ENCODE results near the gene ALK.

ALK gene

DNA sequence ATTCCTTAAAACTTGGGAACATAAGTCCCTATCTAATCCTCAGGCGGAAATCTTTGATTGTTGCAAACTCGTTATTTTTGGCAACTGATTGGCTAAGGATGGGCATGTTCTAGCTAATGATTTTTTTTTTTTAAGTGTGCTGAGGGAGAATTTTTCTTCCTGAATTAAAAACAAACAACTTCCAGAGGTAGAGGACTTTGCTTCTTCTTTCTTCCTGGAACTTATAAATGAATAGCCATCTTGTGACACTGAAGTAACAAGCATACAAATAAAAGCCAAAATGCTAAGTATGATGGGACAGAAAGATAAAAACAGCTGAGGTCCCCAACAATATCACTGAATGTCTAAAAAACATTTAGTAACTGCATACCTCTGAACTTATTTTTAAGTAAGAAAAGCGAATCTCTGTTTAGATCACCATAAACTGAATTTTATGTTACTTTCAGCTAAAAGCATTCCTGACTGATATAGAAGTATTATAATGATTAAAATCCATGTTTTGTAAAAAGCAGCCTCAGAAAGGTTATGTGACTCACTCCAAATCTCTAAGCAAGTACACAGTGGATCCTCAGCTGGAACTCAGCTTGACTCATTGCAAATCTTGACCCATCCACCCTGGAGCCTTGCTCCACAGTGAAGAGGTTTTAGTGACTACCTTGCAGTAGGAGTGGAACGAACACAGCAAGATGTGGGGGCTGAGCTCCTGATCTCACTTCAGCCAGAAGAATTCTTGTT lies 461.8 kb downstream of the ALK start:
- Histone ChIP-seq H3K9ac (ENCODE audit: low read length) (no peak overlapping the region), H4K20me1 (ENCODE audit: insufficient read depth, low read length) (no peaks in the 10 kb centered on the region), H3K4me2 (ENCODE audit: low read length) (no peak overlapping the region), H3K9me3 (ENCODE audit: insufficient read depth, low read length) (no peaks in the 10 kb centered on the region), H3K79me2 (ENCODE audit: low read length) (no peaks in the 10 kb centered on the region), H2AFZ (ENCODE audit: low read depth, low read length) (no peak overlapping the region), H3K4me1 (ENCODE audit: low read length) (no peaks in the 10 kb centered on the region), H3K27ac (ENCODE audit: low read length) (no peak overlapping the region), H3K36me3 (replicated peaks; ENCODE audit: low read depth, low read length) (no peaks in the 10 kb centered on the region), H3K27me3 (ENCODE audit: low read depth, low read length) (peaks cover 37% of the 10 kb centered on the region), H3K4me3 (ENCODE audit: low read length) (no peak overlapping the region)
- no peak for TF ChIP-seq EZH2phosphoT487 (IDR thresholded peaks at IDR 0.05; ENCODE audit: low read depth)
- TF ChIP-seq, protein P1, sequence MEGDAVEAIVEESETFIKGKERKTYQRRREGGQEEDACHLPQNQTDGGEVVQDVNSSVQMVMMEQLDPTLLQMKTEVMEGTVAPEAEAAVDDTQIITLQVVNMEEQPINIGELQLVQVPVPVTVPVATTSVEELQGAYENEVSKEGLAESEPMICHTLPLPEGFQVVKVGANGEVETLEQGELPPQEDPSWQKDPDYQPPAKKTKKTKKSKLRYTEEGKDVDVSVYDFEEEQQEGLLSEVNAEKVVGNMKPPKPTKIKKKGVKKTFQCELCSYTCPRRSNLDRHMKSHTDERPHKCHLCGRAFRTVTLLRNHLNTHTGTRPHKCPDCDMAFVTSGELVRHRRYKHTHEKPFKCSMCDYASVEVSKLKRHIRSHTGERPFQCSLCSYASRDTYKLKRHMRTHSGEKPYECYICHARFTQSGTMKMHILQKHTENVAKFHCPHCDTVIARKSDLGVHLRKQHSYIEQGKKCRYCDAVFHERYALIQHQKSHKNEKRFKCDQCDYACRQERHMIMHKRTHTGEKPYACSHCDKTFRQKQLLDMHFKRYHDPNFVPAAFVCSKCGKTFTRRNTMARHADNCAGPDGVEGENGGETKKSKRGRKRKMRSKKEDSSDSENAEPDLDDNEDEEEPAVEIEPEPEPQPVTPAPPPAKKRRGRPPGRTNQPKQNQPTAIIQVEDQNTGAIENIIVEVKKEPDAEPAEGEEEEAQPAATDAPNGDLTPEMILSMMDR (IDR thresholded peaks at IDR 0.05; ENCODE audit: low read depth, low read length): no peak

DNA sequence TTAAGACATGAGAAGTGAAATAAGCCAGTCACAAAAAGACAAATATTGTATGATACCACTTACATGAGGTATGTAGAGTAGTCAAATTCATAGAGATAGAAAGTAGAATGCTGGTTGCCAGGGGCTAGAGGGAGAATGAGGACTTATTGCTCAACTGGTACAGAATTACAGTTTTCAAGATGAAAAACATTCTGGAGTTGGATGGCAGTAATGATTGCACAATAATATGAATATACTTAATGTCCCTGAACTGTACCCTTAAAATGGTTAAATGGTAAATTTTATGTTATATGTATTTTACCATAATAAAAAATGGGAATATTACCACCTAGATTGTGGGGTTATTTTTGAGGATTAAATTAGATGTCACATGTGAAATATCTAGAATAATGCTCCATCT lies 465.0 kb downstream of the ALK start:
- H3K9ac ChIP-seq (ENCODE audit: low read length): no peak overlapping the region
- no peak overlapping the region for H3K4me2 ChIP-seq (ENCODE audit: low read length)
- no peak overlapping the region for H3K27ac ChIP-seq (ENCODE audit: low read length)
- H3K4me1 ChIP-seq (ENCODE audit: low read length): no peaks in the 10 kb centered on the region
- H3K36me3 ChIP-seq (replicated peaks; ENCODE audit: low read depth, low read length): no peaks in the 10 kb centered on the region
- peaks cover 27% of the 10 kb centered on the region for H3K27me3 ChIP-seq (ENCODE audit: low read depth, low read length)
- H2AFZ ChIP-seq (ENCODE audit: low read depth, low read length): no peak overlapping the region
- H3K4me3 ChIP-seq (ENCODE audit: low read length): no peak overlapping the region
- no peaks in the 10 kb centered on the region for H4K20me1 ChIP-seq (ENCODE audit: insufficient read depth, low read length)
- no peaks in the 10 kb centered on the region for H3K9me3 ChIP-seq (ENCODE audit: insufficient read depth, low read length)
- no peaks in the 10 kb centered on the region for H3K79me2 ChIP-seq (ENCODE audit: low read length)
- no peak for TF ChIP-seq EZH2phosphoT487 (IDR thresholded peaks at IDR 0.05; ENCODE audit: low read depth)
- TF ChIP-seq, protein P1 (IDR thresholded peaks at IDR 0.05; ENCODE audit: low read depth, low read length): no peak

DNA sequence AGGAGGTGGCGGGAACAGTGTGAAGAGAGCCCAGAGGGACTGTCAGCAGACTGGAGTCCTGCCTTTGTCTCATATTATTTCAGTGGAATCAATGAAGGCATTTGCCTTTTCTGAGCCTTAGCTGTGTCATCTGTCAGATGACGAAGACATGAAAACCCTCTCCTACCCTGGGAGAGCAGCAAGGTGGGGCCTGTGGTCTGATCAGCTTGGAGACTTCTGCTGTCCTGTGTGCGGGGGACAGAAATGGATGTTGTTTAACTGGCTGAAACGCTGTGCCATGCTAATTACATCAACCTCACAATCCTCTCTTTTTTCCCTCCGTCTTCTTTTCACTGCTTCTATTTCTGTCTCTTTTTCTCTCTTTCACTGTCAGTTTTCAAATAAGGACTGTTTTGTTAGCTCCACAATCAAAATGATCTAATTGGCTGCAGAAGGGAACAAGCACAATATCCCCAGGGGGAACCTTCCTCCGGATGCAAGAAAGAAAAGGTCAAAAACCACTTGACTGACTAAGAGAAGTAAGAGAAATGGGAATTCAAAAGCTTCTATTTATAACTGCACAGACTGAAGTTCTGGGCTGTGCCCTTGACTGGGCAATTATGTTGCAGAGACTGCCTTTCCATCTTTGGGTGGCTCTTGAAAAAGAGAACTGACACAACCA lies 466.1 kb downstream of the ALK start:
- Histone ChIP-seq H3K9ac (ENCODE audit: low read length) (no peak overlapping the region), H3K27ac (ENCODE audit: low read length) (no peak overlapping the region), H3K27me3 (ENCODE audit: low read depth, low read length) (peaks cover 27% of the 10 kb centered on the region), H3K9me3 (ENCODE audit: insufficient read depth, low read length) (no peaks in the 10 kb centered on the region), H3K4me3 (ENCODE audit: low read length) (no peak overlapping the region), H3K4me1 (ENCODE audit: low read length) (no peaks in the 10 kb centered on the region), H3K36me3 (replicated peaks; ENCODE audit: low read depth, low read length) (no peaks in the 10 kb centered on the region), H3K4me2 (ENCODE audit: low read length) (no peak overlapping the region), H2AFZ (ENCODE audit: low read depth, low read length) (no peak overlapping the region), H3K79me2 (ENCODE audit: low read length) (no peaks in the 10 kb centered on the region), H4K20me1 (ENCODE audit: insufficient read depth, low read length) (no peaks in the 10 kb centered on the region)
- no peak for TF ChIP-seq EZH2phosphoT487 (IDR thresholded peaks at IDR 0.05; ENCODE audit: low read depth)
- TF ChIP-seq, protein P1 (IDR thresholded peaks at IDR 0.05; ENCODE audit: low read depth, low read length): no peak

DNA sequence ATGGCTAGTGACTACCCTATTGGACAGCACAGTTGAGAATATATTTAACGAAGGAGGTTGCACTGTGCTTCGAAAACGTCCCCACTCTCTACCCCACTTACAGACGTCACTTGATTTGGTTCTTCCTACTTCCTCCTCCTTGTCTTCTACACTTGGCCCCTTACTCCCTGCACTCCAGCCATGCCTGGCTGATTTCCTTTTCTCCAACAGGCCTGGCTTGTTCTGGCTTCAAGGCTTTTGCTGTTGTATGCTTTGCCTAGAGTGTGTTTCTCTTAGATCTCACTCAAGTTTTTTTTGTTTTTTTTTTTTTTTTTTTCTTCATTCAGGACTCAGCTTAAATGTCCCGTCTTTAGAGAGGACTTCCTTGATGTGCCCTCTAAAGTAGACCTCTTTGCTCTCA lies 469.4 kb downstream of the ALK start:
- H3K27me3 ChIP-seq (ENCODE audit: low read depth, low read length): peaks cover 16% of the 10 kb centered on the region

More for the DNA sequence above, 469.4 kb downstream of the ALK start:
- H3K36me3 ChIP-seq (replicated peaks; ENCODE audit: low read depth, low read length): no peaks in the 10 kb centered on the region
- H3K9ac ChIP-seq (ENCODE audit: low read length): no peak overlapping the region
- H3K27ac ChIP-seq (ENCODE audit: low read length): no peak overlapping the region
- H4K20me1 ChIP-seq (ENCODE audit: insufficient read depth, low read length): no peaks in the 10 kb centered on the region
- TF ChIP-seq EZH2phosphoT487 (IDR thresholded peaks at IDR 0.05; ENCODE audit: low read depth): no peak
- TF ChIP-seq, protein P1 (IDR thresholded peaks at IDR 0.05; ENCODE audit: low read depth, low read length): no peak
- H2AFZ ChIP-seq (ENCODE audit: low read depth, low read length): no peak overlapping the region
- no peak overlapping the region for H3K4me3 ChIP-seq (ENCODE audit: low read length)
- no peak overlapping the region for H3K4me2 ChIP-seq (ENCODE audit: low read length)
- H3K4me1 ChIP-seq (ENCODE audit: low read length): no peaks in the 10 kb centered on the region
- no peaks in the 10 kb centered on the region for H3K9me3 ChIP-seq (ENCODE audit: insufficient read depth, low read length)
- H3K79me2 ChIP-seq (ENCODE audit: low read length): no peaks in the 10 kb centered on the region
